Spleen (tissue), 7 donors: ENCODE data around the gene PNLIPRP2.

Experiments used
- CTCF ChIP-seq, 11 experiments: fragments of 200-600 bp in 7 of 11; fragments of 450-650 bp in 4 of 11; sonication (generic) in 4 of 11; IDR thresholded peaks in 8 of 11; conservative IDR thresholded peaks in 3 of 11; 1 replicate in 7 of 11; 2 replicates in 4 of 11; pipeline versions ENCODE4 v1.4.0 to v1.8.0; 2016 to 2021; ENCODE audit warnings: antibody characterized with exemption in 11 of 11, inconsistent platforms in 4 of 11, mild to moderate bottlenecking in 1 of 11
- POLR2A ChIP-seq, 3 donors: fragments of 450-650 bp; IDR thresholded peaks; one replicate each; pipeline ENCODE4 v1.5.1; 2017; ENCODE audit warnings: antibody characterized with exemption in 3 of 3, mild to moderate bottlenecking in 1 of 3
- donor health status: DM: no; HTN: no; CAD: no; lungs with moderate emphysema.
- donor health status: DM: no; HTN: no; CAD: no.
- donor health status: DM: no; HTN: no; CAD: no.

GRCh38 chr10:116636976-116637375 lies 16.2 kb downstream of the PNLIPRP2 start:
- TF ChIP-seq CTCF (IDR thresholded peaks at IDR 0.05 in 8 of 11, conservative IDR thresholded peaks at IDR 0.05 in 3 of 11): no peak
- no peak for TF ChIP-seq POLR2A (IDR thresholded peaks at IDR 0.05)
